Measurements from ENCODE around the gene ARVCF.
A peak's percentile ranks its signal among the peaks of the same experiment; 100 is the strongest.

ARVCF gene

GRCh38 chr22:20029550-20030225, 13.1 kb upstream of the ARVCF start:
- DNase-seq, result peak in 2 of 3 donors; percentile 23 to 25

GRCh38 chr22:20028855-20029549, 12.4 kb upstream of the ARVCF start:
- no peak for DNase-seq

- DNase-seq, result peak in 1 of 3 donors; percentile 32
These were observed 11.6 kb upstream of the ARVCF start for GRCh38 chr22:20027966-20028854.

GRCh38 chr22:20026996-20027601, 10.5 kb upstream of the ARVCF start:
- DNase-seq, result no peak

- no peak for DNase-seq
These were observed 9.7 kb upstream of the ARVCF start for GRCh38 chr22:20026204-20026908.

- DNase-seq, result no peak
These were observed 9.0 kb upstream of the ARVCF start for GRCh38 chr22:20025401-20026203.

- no peak for DNase-seq
These were observed 8.2 kb upstream of the ARVCF start for GRCh38 chr22:20024650-20025397.

- DNase-seq, result no peak
These were observed 7.6 kb upstream of the ARVCF start for GRCh38 chr22:20024225-20024624.

- peak; percentile 44 to 48 (median 46) for DNase-seq
These were observed 6.5 kb upstream of the ARVCF start for GRCh38 chr22:20022978-20023613.

GRCh38 chr22:20022231-20022977, 5.8 kb upstream of the ARVCF start:
- no peak for DNase-seq

- peak; percentile 51 to 64 (median 55) for DNase-seq
These were observed 4.9 kb upstream of the ARVCF start for GRCh38 chr22:20021196-20022181.

GRCh38 chr22:20020533-20021195, 4.0 kb upstream of the ARVCF start, which contains the start of gene TANGO2:
TANGO2 (plus strand) TSS chr22:20021110; CDS start chr22:20036799, 15,689 bp downstream.
- peak; percentile 97 to 100 (median 99) for DNase-seq

- no peak for DNase-seq
These were observed 3.3 kb upstream of the ARVCF start for GRCh38 chr22:20019661-20020532.

GRCh38 chr22:20018001-20018400, 1.4 kb upstream of the ARVCF start:
- no peak for DNase-seq

GRCh38 chr22:20017622-20017958, 967 bp upstream of the ARVCF start:
- DNase-seq, result no peak

- DNase-seq, result peak in 2 of 3 donors; percentile 24 to 46
These were observed 471 bp downstream of the ARVCF start for GRCh38 chr22:20015971-20016733.
